ENCODE measurements around the gene MGAT5B.
"Not testable (repeated sequence)": the region's sequence is repeated elsewhere in the genome, so short reads cannot be mapped to it uniquely, and the experiment has no call there.

DNA sequence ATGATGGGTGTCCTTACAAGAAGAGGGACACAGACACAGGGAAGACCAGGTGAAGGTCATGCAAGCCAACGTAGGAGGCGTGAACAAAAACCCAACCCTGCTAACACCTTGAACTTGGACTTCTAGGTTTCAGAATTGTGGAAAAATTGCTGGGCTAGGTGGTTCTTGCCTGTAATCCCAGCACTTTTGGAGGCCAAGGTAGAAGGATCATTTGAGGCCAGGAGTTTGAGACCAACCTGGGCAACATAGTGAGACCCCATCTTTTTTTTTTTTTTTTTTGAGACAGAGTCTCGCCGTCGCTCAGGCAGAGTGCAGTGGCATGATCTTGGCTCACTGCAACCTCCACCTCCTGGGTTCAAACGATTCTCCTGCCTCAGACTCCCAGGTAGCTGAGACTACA is 25.1 kb upstream of the MGAT5B start:
- TF ChIP-seq, protein P1, sequence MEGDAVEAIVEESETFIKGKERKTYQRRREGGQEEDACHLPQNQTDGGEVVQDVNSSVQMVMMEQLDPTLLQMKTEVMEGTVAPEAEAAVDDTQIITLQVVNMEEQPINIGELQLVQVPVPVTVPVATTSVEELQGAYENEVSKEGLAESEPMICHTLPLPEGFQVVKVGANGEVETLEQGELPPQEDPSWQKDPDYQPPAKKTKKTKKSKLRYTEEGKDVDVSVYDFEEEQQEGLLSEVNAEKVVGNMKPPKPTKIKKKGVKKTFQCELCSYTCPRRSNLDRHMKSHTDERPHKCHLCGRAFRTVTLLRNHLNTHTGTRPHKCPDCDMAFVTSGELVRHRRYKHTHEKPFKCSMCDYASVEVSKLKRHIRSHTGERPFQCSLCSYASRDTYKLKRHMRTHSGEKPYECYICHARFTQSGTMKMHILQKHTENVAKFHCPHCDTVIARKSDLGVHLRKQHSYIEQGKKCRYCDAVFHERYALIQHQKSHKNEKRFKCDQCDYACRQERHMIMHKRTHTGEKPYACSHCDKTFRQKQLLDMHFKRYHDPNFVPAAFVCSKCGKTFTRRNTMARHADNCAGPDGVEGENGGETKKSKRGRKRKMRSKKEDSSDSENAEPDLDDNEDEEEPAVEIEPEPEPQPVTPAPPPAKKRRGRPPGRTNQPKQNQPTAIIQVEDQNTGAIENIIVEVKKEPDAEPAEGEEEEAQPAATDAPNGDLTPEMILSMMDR (IDR thresholded peaks at IDR 0.05; ENCODE audit: insufficient read depth, low read depth, low read length), result not testable (repeated sequence)
- not testable (repeated sequence) for TF ChIP-seq EZH2 (IDR thresholded peaks at IDR 0.05; ENCODE audit: insufficient read depth, low read length)

All from astrocyte (in vitro differentiated cells and primary cell).